ENCODE results near the gene TRPM5. TPM values are rescaled to one million over a fixed set of nuclear protein-coding genes. Genes with fewer than 3 reads are reported as not detected.

Gene TRPM5
- total RNA-seq, 2 experiments from 2014 or later: not detected

Other genes with a start within 250 kb of the TRPM5 start
- not detected in 2 replicates for gene ASCL2, start 173.9 kb downstream of the TRPM5 start, total RNA-seq (2014; rRNA removed; shearing (Covaris generic))
- gene ASCL2, start 173.9 kb downstream of the TRPM5 start, total RNA-seq (2022): not detected in 2 replicates
- 0.47 TPM in 1 of 2 replicates, not detected in the other for gene C11orf21, start 142.6 kb downstream of the TRPM5 start, total RNA-seq (2014; rRNA removed; shearing (Covaris generic))
- 1.9 and 2.5 TPM in 2 replicates for gene C11orf21, start 142.6 kb downstream of the TRPM5 start, total RNA-seq (2022)
- gene TSPAN32, start 142.5 kb downstream of the TRPM5 start, total RNA-seq (2014; rRNA removed; shearing (Covaris generic)): 0.69 and 1.1 TPM in 2 replicates
- 1.5 and 2.0 TPM in 2 replicates for gene TSPAN32, start 142.5 kb downstream of the TRPM5 start, total RNA-seq (2022)
- gene CD81, start 67.2 kb downstream of the TRPM5 start, total RNA-seq (2014; rRNA removed; shearing (Covaris generic)): 233 and 290 TPM in 2 replicates
- gene CD81, start 67.2 kb downstream of the TRPM5 start, total RNA-seq (2022): 343 and 404 TPM in 2 replicates
- gene TSSC4, start 43.8 kb downstream of the TRPM5 start, total RNA-seq (2014; rRNA removed; shearing (Covaris generic)): 40.4 and 43.5 TPM in 2 replicates
- gene TSSC4, start 43.8 kb downstream of the TRPM5 start, total RNA-seq (2022): 41.3 and 50.9 TPM in 2 replicates
- 0.22 and 0.72 TPM in 2 replicates for gene KCNQ1, start 494 bp upstream of the TRPM5 start, total RNA-seq (2014; rRNA removed; shearing (Covaris generic))
- gene KCNQ1, start 494 bp upstream of the TRPM5 start, total RNA-seq (2022): 1.3 and 1.8 TPM in 2 replicates

Measured in OCI-LY7 (cell line).